Tibial artery (tissue), 4 donors: ENCODE results near the gene PRRT4.

ENCODE experiments used
- DNase-seq, 2 donors: peaks; one replicate each; pipeline ENCODE4 v3.0.0-alpha.2; 2019
- H3K27ac ChIP-seq, 2 donors: fragments of 200-600 bp; sonication (generic) in 1 of 2; 1 replicate in 1 of 2; 2 replicates in 1 of 2; pipeline ENCODE4 v1.5.1; 2018 to 2019; ENCODE audit warnings: mild to moderate bottlenecking in 1 of 2
- H3K27me3 ChIP-seq, 2 donors: fragments of 200-600 bp; sonication (generic) in 1 of 2; one replicate each; pipeline versions ENCODE4 v1.5.1 to v1.6.0; 2016 to 2019
- H3K36me3 ChIP-seq, 3 donors: fragments of 200-600 bp; sonication (generic) in 2 of 3; one replicate each; pipeline ENCODE4 v1.5.1; 2016 to 2019; ENCODE audit warnings: mild to moderate bottlenecking in 2 of 3
- H3K4me1 ChIP-seq, 4 donors: fragments of 200-600 bp; sonication (generic) in 2 of 4; 1 replicate in 3 of 4; 2 replicates in 1 of 4; pipeline ENCODE4 v1.5.1; 2016 to 2019
- H3K4me3 ChIP-seq, 2 donors: fragments of 200-600 bp; sonication (generic) in 1 of 2; 1 replicate in 1 of 2; 2 replicates in 1 of 2; pipeline ENCODE4 v1.5.1; 2018 to 2019; ENCODE audit warnings: mild to moderate bottlenecking in 2 of 2
- H3K9me3 ChIP-seq, 3 donors: fragments of 200-600 bp; sonication (generic) in 1 of 3; one replicate each; pipeline ENCODE4 v1.5.1; 2016 to 2019
- CTCF ChIP-seq, 2 experiments: fragments of 200-600 bp in 1 of 2; fragments of 450-650 bp in 1 of 2; IDR thresholded peaks; one replicate each; pipeline ENCODE4 v1.5.1; 2017 to 2019; ENCODE audit warnings: antibody characterized with exemption in 2 of 2, mild to moderate bottlenecking in 1 of 2, moderate library complexity in 1 of 2
- intact Hi-C: fragments of 100-400 bp; cut with DNase I; formaldehyde crosslinking; loops from one replicate; pipeline ENCODE4 v1.15.0; 2023; ENCODE audit warnings: low total_unique reads

The PRRT4 gene

GRCh38 chr7:128323040-128323439 lies 38.5 kb downstream of the PRRT4 start:
- Histone ChIP-seq H3K4me3 (no peak overlapping the region), H3K27ac (no peak overlapping the region), H3K27me3 (no peaks in the 10 kb centered on the region), H3K4me1 (peaks cover 0 to 3% (median 0%) of the 10 kb centered on the region in 4 donors), H3K36me3 (peaks cover 67 to 99% (median 92%) of the 10 kb centered on the region in 3 donors), H3K9me3 (no peaks in the 10 kb centered on the region)
- no peak for TF ChIP-seq CTCF (IDR thresholded peaks at IDR 0.05)
- no peak for DNase-seq
- intact Hi-C loops: no loop called here

DNA sequence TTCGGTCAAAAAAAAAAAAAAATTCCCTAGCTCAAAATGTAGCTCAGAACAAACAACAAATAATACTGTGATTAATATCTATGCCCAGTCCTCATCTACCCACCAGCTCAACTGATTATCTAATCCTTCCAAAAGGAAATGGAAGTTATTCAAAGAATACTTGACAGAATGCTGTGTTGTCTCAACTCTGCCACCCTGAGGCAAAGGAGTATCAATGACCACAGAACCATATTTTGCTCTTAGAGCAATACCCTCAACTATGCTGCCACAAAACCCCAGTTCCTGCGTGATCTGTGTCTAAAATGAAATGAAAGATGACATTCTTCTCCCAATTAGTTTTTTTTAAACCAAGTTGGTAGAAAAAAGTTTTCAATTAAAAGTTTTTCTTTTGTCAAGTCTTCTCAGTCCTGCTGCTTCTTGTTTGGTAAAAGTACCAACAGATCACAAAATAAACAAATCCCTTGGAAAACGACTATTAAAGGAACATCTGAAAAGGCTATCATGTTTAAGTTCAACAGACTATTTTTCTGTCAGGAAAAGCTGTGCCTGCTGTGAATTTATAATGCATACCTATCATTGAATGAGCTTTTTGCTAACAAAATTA lies 39.3 kb downstream of the PRRT4 start:
- Histone ChIP-seq H3K27me3 (no peaks in the 10 kb centered on the region), H3K4me3 (no peak overlapping the region), H3K9me3 (no peaks in the 10 kb centered on the region), H3K36me3 (peaks cover 76 to 99% (median 92%) of the 10 kb centered on the region in 3 donors), H3K4me1 (peaks cover 0 to 3% (median 0%) of the 10 kb centered on the region in 4 donors), H3K27ac (no peak overlapping the region)
- TF ChIP-seq CTCF (IDR thresholded peaks at IDR 0.05): peak in 1 of 2 experiments; percentile 18
- no peak for DNase-seq
- intact Hi-C loops: no loop called here

DNA sequence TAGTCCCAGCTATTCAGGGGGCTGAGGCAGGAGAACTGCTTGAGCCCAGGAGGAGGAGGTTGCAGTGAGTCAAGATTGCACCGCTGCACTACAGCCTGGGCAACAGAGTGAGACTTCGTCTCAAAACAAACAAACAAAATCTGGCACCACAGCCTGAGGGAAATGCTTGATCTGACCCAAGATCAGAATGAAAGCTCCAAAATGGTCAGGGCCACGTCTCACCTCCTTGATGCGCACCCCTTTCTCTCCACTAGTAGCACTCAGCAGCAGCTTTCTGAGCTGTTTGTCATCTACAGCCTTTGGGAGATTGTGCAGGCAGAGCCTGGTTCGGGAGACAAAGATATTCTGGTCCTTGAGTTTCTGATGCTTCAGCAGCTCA lies 40.5 kb downstream of the PRRT4 start:
- H3K27ac ChIP-seq: no peak overlapping the region
- H3K4me3 ChIP-seq: no peak overlapping the region
- intact Hi-C loops: no loop called here
- H3K36me3 ChIP-seq: peaks cover 84 to 99% (median 94%) of the 10 kb centered on the region in 3 donors
- H3K9me3 ChIP-seq: no peaks in the 10 kb centered on the region
- H3K27me3 ChIP-seq: no peaks in the 10 kb centered on the region
- H3K4me1 ChIP-seq: peaks cover 0 to 3% (median 0%) of the 10 kb centered on the region in 4 donors
- DNase-seq: no peak
- no peak for TF ChIP-seq CTCF (IDR thresholded peaks at IDR 0.05)

DNA sequence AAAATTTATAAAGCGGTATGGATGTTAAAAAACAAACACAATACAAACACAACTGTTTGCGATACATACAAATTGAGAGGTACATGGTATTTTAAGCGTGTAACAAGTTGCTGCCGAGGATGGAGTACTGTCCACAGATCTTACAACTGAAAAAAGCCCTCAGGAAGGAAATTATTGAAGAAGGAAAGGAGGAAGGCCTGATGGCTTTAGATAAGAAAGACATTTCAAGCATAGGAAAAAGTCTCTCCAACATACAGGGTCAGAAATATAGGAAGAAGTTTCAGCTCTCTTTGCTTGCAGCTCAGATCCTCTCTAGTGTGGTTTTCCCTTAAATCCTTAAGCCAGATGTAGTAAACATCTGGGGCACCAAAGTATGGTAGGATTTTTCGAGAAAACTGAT lies 42.8 kb downstream of the PRRT4 start:
- DNase-seq: no peak
- TF ChIP-seq CTCF (IDR thresholded peaks at IDR 0.05): no peak
- Histone ChIP-seq H3K4me3 (no peak overlapping the region), H3K27me3 (no peaks in the 10 kb centered on the region), H3K9me3 (no peaks in the 10 kb centered on the region), H3K36me3 (peaks cover 90 to 99% (median 95%) of the 10 kb centered on the region in 3 donors), H3K27ac (no peak overlapping the region), H3K4me1 (peaks cover 0 to 3% (median 0%) of the 10 kb centered on the region in 4 donors)
- intact Hi-C loops: no loop called here

DNA sequence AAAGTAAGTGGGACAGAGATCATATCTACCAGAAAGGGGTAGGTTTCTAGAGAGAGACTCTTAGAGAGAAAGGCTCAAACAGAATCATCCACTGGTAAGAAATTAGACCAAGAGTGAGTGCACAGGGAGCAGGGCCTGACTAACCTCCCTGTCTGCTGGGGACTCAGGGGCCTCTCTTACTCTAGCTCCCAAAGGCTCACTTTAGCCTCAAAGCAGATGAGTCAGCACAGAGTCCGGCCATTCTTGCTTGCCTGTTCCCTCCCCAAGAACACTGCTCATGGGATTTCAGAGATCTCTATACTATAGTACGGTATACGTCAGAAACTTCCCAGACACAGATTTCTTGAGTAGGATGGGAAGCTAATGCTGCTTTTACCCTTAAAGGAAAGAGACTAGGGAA lies 50.5 kb downstream of the PRRT4 start:
- no peak for DNase-seq
- H3K4me3 ChIP-seq: no peak overlapping the region
- no peaks in the 10 kb centered on the region for H3K9me3 ChIP-seq
- no peak for TF ChIP-seq CTCF (IDR thresholded peaks at IDR 0.05)
- no peaks in the 10 kb centered on the region for H3K27me3 ChIP-seq
- H3K4me1 ChIP-seq: no peaks in the 10 kb centered on the region
- H3K36me3 ChIP-seq: peaks cover 80 to 100% (median 99%) of the 10 kb centered on the region in 3 donors
- no peak overlapping the region for H3K27ac ChIP-seq
- intact Hi-C loops: no loop called here

GRCh38 chr7:128310499-128310898 lies 51.0 kb downstream of the PRRT4 start:
- intact Hi-C loops: no loop called here
- Histone ChIP-seq H3K4me3 (no peak overlapping the region), H3K4me1 (no peaks in the 10 kb centered on the region), H3K9me3 (no peaks in the 10 kb centered on the region), H3K27me3 (no peaks in the 10 kb centered on the region), H3K36me3 (peaks cover 75 to 100% (median 99%) of the 10 kb centered on the region in 3 donors), H3K27ac (no peak overlapping the region)
- no peak for TF ChIP-seq CTCF (IDR thresholded peaks at IDR 0.05)
- no peak for DNase-seq
